ENCODE results near the gene WDR81.

- TF ChIP-seq CTCF (optimal IDR thresholded peaks at IDR 0.05 in 1 of 3, IDR thresholded peaks at IDR 0.05 in 1 of 3, conservative IDR thresholded peaks at IDR 0.05 in 1 of 3; ENCODE audit: extremely low read depth in 1 of 3, insufficient read depth in 2 of 3, low read length in 3 of 3) (no peak), EZH2 (IDR thresholded peaks at IDR 0.05; ENCODE audit: low read length) (no peak)
These were observed 42.1 kb downstream of the WDR81 start for GRCh38 chr17:1766382-1767135.
